T-helper 2 cell treated with Interferon-gamma antibody and Interleukin-4, amounts not matched to agents 5 μg/mL and 100 μg/mL, for 36 hours (primary cell): ENCODE results near the gene DDIAS.
"Not testable (repeated sequence)": the region's sequence is repeated elsewhere in the genome, so short reads cannot be mapped to it uniquely, and the experiment has no call there.

Source experiments
- DNase-seq: peaks from one replicate; pipeline ENCODE4 v3.0.0; 2021; ENCODE audit warnings: low spot score
- H3K27ac Mint-ChIP-seq: one replicate; pipeline ENCODE4 v1.8.0; 2021; ENCODE audit warnings: mild to moderate bottlenecking, mixed read lengths
- H3K27me3 Mint-ChIP-seq: one replicate; pipeline ENCODE4 v1.8.0; 2021; ENCODE audit warnings: low read depth, mixed read lengths
- H3K36me3 Mint-ChIP-seq: one replicate; pipeline ENCODE4 v1.8.0; 2021; ENCODE audit warnings: low read depth, mixed read lengths
- H3K4me1 Mint-ChIP-seq: one replicate; pipeline ENCODE4 v1.8.0; 2021; ENCODE audit warnings: low read depth, mixed read lengths
- H3K4me3 Mint-ChIP-seq: one replicate; pipeline ENCODE4 v1.8.0; 2022; ENCODE audit warnings: mild to moderate bottlenecking, moderate library complexity, mixed read lengths
- H3K9me3 Mint-ChIP-seq: one replicate; pipeline ENCODE4 v1.8.0; 2021; ENCODE audit warnings: mixed read lengths

DDIAS gene, protein sequence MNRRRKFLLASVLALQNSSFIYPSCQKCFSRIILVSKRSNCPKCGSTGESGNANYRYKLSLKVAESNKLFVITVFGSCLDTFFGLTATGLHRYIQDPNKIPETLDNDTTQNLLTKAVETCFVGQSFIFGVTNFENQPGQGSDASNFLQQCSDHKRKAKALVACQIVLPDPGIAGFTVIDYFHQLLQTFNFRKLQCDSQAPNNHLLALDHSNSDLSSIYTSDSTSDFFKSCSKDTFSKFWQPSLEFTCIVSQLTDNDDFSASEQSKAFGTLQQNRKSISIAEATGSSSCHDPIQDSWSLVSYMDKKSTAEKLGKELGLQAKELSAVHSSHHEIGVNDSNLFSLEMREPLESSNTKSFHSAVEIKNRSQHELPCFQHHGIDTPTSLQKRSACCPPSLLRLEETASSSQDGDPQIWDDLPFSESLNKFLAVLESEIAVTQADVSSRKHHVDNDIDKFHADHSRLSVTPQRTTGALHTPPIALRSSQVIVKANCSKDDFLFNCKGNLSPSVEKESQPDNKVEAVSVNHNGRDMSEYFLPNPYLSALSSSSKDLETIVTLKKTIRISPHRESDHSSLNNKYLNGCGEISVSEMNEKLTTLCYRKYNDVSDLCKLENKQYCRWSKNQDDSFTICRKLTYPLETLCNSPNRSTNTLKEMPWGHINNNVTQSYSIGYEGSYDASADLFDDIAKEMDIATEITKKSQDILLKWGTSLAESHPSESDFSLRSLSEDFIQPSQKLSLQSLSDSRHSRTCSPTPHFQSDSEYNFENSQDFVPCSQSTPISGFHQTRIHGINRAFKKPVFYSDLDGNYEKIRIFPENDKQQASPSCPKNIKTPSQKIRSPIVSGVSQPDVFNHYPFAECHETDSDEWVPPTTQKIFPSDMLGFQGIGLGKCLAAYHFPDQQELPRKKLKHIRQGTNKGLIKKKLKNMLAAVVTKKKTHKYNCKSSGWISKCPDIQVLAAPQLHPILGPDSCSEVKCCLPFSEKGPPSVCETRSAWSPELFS

DNA sequence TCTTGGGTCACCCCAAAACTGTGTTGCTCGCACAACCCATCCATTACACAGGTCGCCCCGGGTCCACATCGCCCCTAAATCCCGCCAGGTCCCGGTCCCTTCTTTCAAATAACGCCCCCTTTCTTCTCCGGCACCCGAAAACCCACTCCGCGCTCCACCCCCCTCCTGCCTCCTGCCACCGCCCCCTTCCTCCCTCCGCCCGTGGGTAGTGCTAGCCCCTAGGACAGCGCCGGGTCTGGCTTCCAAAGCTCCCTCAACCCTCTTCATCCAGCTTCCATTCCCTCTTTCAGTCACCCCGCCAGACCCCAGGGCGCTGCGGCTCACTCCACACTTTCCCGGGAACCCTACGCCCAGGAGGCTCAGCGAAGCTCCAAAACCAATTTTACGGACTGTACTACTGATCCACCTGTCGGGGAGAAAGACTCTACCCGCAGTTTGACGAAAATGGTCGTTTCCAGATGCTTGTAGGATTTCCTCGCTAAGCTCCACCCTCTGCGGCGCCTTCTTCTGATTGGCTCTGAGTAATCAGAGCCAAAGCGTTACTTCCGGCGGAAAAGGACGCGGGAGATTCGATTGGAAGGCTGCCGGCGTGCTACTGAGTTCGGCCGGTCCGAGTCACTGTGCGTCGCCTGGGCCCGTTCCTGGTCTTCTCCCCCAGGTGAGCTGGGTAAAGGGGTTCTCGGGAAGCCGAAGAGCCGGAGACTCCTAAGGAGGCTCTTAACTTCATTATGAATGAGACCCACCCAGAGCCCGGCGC lies at the start of gene DDIAS:
DDIAS (plus strand) TSS at position 572 of the 757 bp plus-strand sequence. CDS start 13,003 bp downstream, outside the sequence.
- Mint-ChIP-seq H3K36me3 (no peaks in the 10 kb centered on the region), H3K4me3 (peak within 1 kb of the TSS; percentile 100), H3K27ac (peak within 1 kb of the TSS; percentile 99), H3K9me3 (no peaks in the 10 kb centered on the region), H3K27me3 (no peaks in the 10 kb centered on the region), H3K4me1 (peaks cover 48% of the 10 kb centered on the region)
- DNase-seq = peak; percentile 92

DNA sequence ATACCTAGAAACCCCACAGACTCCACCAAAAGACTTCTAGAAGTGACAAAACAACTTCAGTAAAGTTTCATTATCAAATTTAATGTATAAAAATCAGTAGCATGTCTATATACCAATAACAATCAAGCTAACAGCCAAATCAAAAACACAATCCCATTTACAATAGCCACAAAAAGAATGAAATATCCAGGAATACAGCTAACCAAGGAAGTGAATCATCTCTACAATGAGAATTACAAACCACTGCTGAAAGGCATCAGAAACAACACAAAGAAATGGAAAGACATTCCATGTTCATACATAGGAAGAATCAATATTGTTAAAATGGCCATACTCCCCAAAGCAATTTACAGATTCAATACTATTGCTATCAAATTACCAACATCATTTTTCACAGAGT lies 47.3 kb upstream of the DDIAS start:
- Mint-ChIP-seq H3K36me3 (peaks cover 2% of the 10 kb centered on the region), H3K27ac (no peak overlapping the region), H3K4me1 (no peaks in the 10 kb centered on the region), H3K9me3 (no peaks in the 10 kb centered on the region), H3K4me3 (no peak overlapping the region), H3K27me3 (no peaks in the 10 kb centered on the region)
- no peak for DNase-seq

DNA sequence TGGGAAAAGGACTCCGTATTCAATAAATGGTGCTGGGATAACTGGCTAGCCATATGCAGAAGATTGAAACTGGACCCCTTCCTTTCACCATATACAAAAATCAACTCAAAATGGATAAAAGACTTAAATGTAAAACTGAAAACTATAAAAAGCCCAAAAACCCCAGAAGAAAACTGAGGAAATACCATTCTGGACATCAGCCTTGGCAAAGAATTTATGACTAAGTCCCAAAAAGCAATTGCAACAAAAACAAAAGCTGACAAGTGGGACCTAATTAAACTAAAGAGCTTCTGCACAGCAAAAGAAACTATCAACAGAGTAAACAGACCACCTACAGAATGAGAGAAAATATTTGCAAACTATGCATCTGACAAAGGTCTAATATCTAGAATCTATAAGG lies 46.6 kb upstream of the DDIAS start:
- H3K4me1 Mint-ChIP-seq, H3K4me3 Mint-ChIP-seq, H3K27me3 Mint-ChIP-seq, DNase-seq, H3K27ac Mint-ChIP-seq, H3K36me3 Mint-ChIP-seq, H3K9me3 Mint-ChIP-seq: not testable (repeated sequence)

DNA sequence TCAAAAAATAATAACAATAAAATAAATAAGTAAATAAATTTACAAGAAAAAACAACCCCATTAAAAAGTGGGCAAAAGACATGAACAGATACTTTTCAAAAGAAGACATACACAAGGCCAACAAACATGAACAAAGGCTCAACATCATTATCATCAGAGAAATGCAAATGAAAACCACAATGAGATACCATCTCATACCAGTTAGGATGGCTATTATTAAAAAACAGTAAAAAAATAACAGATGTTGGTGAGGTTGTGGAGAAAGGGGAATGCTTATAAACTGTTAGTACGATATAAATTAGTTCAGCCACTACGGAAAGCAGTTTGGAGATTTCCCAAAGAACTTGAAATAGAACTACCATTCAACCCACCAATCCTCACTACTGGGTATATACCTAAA lies 45.9 kb upstream of the DDIAS start:
- Mint-ChIP-seq H3K27me3 (no peaks in the 10 kb centered on the region), H3K4me1 (no peaks in the 10 kb centered on the region), H3K27ac (no peak overlapping the region), H3K4me3 (no peak overlapping the region), H3K9me3 (no peaks in the 10 kb centered on the region), H3K36me3 (peaks cover 2% of the 10 kb centered on the region)
- DNase-seq = no peak

DNA sequence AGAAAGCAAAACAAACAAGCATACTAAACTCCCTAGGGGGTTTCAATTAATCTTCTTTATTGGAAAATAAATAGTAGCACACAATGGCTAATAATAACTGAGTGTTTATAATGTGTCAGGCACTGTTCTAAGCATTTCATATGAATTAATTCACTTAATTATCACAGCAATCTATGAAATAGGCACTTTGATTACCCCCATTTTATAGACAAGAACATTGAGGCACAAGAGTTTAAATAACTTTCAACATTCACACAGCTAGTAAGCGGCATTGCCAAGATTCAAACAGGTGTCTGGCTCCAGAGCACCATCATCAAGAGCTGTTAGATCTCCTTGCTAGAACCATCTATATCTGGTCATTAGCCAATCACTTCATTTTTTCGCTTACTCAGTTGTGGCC lies 44.4 kb upstream of the DDIAS start:
- Mint-ChIP-seq H3K9me3 (no peaks in the 10 kb centered on the region), H3K27ac (no peak overlapping the region), H3K4me3 (no peak overlapping the region), H3K4me1 (no peaks in the 10 kb centered on the region), H3K36me3 (peaks cover 2% of the 10 kb centered on the region), H3K27me3 (no peaks in the 10 kb centered on the region)
- DNase-seq = no peak

DNA sequence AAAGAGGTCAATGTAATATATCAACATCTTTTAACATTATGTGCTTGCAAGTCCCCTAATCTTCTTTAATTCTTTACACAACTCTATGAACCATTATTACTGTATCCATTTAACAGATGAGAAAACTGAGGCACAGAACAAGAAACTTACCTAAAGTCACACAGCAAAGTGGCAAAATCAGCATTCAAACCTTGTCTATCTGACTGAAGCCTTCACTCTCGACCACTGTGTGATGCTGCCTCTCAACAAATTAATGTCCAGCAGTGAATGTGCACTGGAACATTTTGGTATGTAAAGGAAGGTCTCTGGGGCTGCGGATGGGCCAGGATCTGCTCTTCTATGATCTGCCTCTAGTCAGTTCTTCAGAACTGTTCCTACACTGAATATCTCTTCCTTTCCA lies 43.4 kb upstream of the DDIAS start:
- no peaks in the 10 kb centered on the region for H3K9me3 Mint-ChIP-seq
- H3K27me3 Mint-ChIP-seq = no peaks in the 10 kb centered on the region
- peaks cover 2% of the 10 kb centered on the region for H3K4me1 Mint-ChIP-seq
- no peak overlapping the region for H3K27ac Mint-ChIP-seq
- H3K4me3 Mint-ChIP-seq = no peak overlapping the region
- DNase-seq = no peak
- H3K36me3 Mint-ChIP-seq = peaks cover 2% of the 10 kb centered on the region

DNA sequence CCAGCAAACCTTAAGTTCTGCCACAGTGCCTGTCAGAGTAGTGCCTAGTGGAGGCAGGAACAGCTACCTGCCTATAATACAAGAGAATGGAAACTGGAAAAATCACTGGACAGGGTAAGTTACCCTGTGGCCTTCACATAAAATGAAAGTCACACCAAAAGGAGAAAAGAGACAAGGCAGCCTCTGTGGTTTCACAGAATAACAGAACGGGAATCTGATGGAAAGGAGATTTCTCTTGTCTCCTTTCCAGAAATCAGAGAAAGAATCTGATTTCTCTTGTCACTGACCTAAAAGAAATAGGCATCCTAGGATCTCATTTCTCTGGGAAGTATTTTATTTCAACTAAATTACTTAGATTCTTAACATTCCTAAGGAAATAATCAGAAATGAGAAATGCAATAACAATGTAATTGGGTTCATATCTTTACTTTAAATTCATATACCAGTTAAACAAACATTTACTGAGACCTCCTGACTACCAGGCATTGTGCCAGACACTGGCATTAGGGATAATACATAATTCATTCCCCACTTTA lies 42.9 kb upstream of the DDIAS start:
- Mint-ChIP-seq H3K27ac (no peak overlapping the region), H3K9me3 (no peaks in the 10 kb centered on the region), H3K4me1 (peaks cover 2% of the 10 kb centered on the region), H3K36me3 (peaks cover 2% of the 10 kb centered on the region), H3K4me3 (no peak overlapping the region), H3K27me3 (no peaks in the 10 kb centered on the region)
- no peak for DNase-seq

DNA sequence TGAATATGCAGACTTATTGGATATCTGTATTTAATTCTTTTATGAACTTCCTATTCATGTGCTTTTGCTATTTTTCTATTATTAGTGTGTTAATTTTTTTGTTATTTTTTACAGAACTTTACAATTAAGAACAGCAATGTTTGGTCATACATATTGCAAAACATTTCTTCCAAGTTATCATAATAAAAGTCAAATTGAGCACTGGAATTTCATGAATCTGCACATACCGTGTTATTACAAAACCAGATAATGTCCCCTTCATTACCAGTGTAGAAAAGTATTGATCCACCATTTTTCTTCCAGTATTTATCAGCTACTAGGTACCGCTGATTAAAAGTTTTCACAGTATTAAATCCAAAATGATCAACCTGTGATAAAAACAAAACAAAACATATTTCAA lies 41.8 kb upstream of the DDIAS start:
- Mint-ChIP-seq H3K9me3 (no peaks in the 10 kb centered on the region), H3K27me3 (no peaks in the 10 kb centered on the region), H3K4me1 (peaks cover 2% of the 10 kb centered on the region), H3K27ac (no peak overlapping the region), H3K4me3 (no peak overlapping the region), H3K36me3 (peaks cover 2% of the 10 kb centered on the region)
- no peak for DNase-seq

DNA sequence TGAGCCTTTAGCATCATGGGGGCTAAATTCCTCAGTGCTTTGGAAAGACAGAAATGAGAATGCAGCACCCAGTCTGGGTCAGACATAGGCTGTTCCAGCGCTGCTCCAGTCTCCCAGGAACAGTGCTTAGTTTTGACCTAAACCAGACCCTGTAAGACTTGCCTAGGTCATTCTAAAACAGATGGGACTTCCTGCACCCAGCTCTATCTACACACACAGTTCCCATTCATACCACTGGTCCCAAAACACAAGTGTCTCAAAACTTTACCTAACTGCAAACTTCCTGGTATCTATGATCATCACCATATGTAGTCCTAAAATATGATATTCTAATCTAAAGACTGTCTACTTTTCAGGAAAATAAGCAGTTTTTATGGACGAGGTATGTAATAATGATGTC lies 39.2 kb upstream of the DDIAS start:
- Mint-ChIP-seq H3K27me3 (peaks cover 2% of the 10 kb centered on the region), H3K4me1 (peaks cover 4% of the 10 kb centered on the region), H3K4me3 (no peak overlapping the region), H3K9me3 (no peaks in the 10 kb centered on the region), H3K36me3 (no peaks in the 10 kb centered on the region), H3K27ac (no peak overlapping the region)
- no peak for DNase-seq

DNA sequence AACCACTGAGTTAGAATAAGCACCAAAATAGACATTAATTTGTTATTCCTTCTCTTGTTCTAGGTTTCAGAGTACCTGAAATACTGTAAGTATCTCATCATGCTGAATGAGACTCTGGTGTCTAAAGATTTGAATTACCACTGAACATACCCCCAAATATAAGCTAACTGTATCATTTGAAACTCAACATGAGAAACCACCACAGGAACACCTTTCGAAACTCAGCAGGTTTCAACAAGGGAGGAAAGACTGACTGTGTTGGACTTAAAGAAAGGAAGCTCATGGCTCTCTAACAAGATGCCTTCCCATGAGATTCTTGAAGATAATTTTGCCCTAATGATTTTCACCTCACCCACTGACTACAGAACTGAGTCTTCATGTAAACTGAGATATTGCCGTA lies 38.3 kb upstream of the DDIAS start:
- no peak overlapping the region for H3K27ac Mint-ChIP-seq
- DNase-seq = no peak
- no peak overlapping the region for H3K4me3 Mint-ChIP-seq
- H3K36me3 Mint-ChIP-seq = no peaks in the 10 kb centered on the region
- H3K4me1 Mint-ChIP-seq = peaks cover 7% of the 10 kb centered on the region
- no peaks in the 10 kb centered on the region for H3K9me3 Mint-ChIP-seq
- H3K27me3 Mint-ChIP-seq = peaks cover 2% of the 10 kb centered on the region

DNA sequence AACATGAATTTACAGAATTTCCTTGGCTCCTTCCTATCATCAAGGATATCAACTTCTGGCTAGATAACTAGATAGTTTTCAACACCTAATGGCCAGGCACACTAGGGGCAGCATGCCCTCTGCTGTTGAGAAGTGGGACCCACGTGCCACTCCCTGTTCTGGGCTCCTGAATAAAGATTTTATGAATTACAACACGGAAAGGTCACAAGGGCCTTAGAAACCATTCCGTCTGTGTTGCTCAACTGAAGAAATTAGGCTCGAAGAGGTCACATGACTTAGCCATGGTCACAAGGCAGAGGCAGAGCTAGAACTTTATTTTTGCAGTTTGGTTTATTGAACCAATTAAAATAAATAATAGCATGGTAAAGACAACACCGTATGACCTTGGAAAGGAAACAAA lies 37.3 kb upstream of the DDIAS start:
- H3K4me3 Mint-ChIP-seq = no peak overlapping the region
- DNase-seq = no peak
- peaks cover 7% of the 10 kb centered on the region for H3K4me1 Mint-ChIP-seq
- H3K36me3 Mint-ChIP-seq = no peaks in the 10 kb centered on the region
- no peak overlapping the region for H3K27ac Mint-ChIP-seq
- H3K9me3 Mint-ChIP-seq = no peaks in the 10 kb centered on the region
- peaks cover 2% of the 10 kb centered on the region for H3K27me3 Mint-ChIP-seq

DNA sequence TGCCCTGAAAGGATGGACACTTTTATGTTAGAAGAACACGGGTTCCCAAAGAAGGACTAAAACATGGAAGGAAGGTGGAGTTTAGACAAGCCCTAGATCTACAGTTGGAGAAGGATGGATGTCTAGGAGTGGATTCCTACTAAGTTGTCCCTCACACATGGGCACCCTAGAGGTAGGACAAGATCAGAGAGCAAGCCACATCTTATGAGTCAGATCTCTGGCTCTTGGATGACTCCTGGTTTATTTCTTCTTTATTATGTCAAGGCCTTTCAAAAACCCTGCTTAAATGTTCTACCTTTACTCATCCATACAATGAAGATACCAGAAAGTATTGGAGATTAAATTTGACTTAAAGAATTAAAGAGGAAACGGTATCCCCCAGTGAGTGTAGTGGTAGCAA lies 35.7 kb upstream of the DDIAS start:
- Mint-ChIP-seq H3K27me3 (peaks cover 2% of the 10 kb centered on the region), H3K9me3 (no peaks in the 10 kb centered on the region), H3K36me3 (no peaks in the 10 kb centered on the region), H3K4me3 (no peak overlapping the region), H3K4me1 (peaks cover 9% of the 10 kb centered on the region), H3K27ac (no peak overlapping the region)
- no peak for DNase-seq

DNA sequence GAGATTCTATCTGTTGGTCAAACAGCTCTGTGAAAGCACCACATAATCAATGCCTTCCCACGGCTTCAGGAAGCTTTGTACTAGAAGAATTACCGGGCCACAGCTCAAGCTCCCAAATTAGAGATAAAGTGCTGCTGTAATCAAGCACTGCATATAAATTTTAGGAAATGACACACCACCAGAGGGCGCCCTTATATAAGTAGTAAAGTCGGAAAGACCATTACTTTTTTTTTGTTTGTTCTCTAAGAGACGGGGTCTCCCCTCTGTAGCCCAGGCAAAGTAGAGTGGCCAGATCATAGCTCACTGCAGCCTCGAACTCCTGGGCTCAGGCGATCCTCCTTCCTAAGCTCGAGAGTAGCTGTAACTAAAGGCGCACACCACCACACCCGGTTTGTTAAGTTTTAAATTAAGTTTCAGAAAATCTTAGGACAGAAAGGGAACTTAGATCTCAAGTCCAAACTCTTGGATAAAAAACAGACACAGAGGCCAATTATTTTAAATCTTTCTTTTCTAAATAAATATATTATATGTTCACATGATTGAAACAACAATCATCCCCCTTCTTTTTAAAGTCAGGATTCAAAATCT lies 33.9 kb upstream of the DDIAS start:
- Mint-ChIP-seq H3K36me3 (no peaks in the 10 kb centered on the region), H3K9me3 (no peaks in the 10 kb centered on the region), H3K4me1 (peaks cover 10% of the 10 kb centered on the region), H3K27me3 (peaks cover 2% of the 10 kb centered on the region), H3K27ac (no peak overlapping the region), H3K4me3 (no peak overlapping the region)
- DNase-seq = peak; percentile 55
